ENCODE data around the gene PNMA5.

PNMA5 gene

DNA sequence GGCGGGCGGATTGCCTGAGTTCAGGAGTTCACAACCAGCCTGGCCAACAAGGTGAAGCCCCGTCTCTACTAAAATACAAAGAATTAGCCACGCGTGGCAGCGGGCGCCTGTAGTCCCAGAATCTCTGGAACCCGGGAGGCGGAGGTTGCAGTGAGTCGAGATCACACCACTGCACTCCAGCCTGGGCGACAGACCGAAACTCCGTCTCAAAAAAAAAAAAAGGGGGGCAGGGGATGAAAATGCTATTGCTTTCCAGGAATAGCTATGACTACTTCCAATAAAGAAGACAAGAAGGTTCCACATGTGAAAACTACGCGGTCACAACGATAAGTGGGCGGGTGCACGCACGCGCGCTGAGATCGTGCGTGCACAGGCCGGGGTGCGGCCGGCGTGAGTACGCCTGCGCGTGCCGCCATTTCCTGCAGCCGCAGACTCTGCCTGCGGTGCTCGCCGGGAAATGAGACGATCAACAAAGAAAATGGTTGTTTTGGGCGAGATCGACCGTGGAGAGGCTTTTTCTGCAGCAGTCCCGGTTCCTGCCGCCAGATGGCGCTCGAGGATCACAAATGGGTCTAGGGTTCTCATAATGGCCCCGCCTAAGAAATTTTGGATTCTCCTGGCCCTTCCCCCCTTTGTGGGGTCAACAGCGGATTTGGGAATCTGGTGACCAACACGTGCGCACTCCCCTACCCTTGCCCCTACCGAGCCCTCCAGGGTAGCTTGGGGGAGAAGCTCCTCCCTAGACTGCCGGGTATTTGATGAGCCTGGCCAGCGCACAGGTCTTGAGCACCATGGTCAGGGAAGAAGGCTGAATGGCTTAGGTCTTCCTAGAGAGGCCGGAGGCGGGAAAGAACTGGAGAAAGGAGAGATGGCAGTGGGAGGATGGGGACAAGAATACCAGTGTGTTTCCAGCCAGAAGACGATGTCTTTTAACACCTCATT is 35.1 kb downstream of the PNMA5 start:
- peak; percentile 88 for DNase-seq (ENCODE audit: low spot score)

DNA sequence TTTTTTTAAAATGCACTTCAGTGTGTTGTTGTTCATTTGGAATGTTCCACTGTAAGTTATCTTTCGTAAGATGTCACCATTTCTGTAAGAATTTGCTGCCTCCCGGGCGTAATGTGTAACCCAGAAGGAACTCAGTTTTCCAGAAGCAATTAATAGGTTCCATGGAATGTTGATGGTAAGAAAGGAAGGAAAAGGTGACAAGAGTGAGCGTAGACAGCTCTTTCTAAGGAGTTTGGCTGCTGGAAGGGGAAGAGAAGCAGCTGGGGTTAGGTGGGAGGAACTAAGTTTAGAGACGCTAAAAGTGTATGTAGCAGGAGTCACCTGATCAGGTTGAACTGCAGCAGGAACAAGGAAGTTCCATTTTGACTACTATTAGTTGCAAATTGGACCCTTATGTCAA is 35.9 kb downstream of the PNMA5 start:
- DNase-seq (ENCODE audit: low spot score), result peak; percentile 12

DNA sequence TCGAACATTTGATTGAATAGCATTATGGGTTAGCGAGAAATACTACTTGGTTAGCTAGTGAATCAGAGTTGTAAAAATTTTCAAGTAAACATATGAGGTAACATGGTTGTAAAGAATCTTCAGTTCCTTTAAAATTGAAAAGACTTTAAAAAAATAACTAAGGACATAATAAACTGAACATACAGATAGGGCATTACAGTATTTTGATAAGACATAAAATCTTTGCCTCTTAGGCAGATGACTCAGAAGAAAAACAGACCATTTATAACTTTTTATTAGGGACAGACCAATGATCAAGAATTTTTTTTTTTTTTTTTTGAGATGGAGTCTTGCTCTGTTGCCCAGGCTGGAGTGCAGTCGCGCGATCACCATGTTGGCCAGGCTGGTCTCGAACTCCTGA is 43.1 kb downstream of the PNMA5 start:
- no peak for DNase-seq (ENCODE audit: low spot score)

DNA sequence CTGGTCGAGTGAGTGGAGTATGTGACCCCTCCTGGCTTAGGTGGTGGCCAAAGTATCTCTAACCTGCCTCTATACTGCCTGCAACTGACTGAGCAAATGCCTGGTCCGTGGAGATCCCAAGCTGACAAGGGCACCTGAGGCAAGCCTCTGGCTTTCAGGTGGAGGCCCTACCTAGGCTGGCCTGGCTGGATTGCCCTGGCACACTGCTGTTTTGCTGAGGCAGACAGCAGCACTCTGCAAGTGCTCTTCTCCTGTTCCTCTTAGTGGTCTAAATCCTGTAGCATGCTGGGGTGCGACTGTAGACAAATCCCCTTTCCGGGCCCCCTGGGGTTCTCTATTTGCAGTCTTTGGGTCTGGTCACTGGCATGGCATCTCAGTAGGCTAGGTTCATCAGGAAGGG is 44.8 kb downstream of the PNMA5 start:
- DNase-seq (ENCODE audit: low spot score), result no peak

- no peak for DNase-seq (ENCODE audit: low spot score)
Measured at GRCh38 chrX:152946681-152947080, 47.2 kb downstream of the PNMA5 start.

- no peak for DNase-seq (ENCODE audit: low spot score)
Measured at GRCh38 chrX:152945021-152945979, 48.6 kb downstream of the PNMA5 start.

DNA sequence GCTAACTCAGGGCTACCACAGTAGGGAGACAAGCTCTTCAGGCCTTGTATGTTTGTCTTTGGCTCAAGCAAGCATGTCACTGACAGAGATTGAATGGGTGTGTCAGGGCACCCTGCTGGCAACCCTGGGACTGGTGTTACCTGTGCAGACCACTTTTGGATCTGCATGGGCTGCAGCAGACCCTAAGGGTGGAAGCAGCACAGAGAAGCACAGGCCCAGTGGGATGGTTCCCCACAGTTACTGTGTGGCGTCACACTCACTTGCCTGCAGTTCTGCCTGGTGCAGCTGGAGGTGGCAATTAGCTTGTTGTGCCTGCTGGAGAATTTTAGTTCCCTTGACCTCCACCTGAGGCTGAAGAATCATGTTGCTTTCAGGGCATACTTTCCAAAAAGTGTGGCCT is 50.1 kb downstream of the PNMA5 start:
- no peak for DNase-seq (ENCODE audit: low spot score)

GRCh38 chrX:152942077-152942442 is 51.9 kb downstream of the PNMA5 start:
- DNase-seq (ENCODE audit: low spot score), result no peak

GRCh38 chrX:152941328-152942076 is 52.4 kb downstream of the PNMA5 start:
- DNase-seq (ENCODE audit: low spot score), result peak; percentile 80
